ENCODE data around the gene FLAD1.

Gene FLAD1

DNA sequence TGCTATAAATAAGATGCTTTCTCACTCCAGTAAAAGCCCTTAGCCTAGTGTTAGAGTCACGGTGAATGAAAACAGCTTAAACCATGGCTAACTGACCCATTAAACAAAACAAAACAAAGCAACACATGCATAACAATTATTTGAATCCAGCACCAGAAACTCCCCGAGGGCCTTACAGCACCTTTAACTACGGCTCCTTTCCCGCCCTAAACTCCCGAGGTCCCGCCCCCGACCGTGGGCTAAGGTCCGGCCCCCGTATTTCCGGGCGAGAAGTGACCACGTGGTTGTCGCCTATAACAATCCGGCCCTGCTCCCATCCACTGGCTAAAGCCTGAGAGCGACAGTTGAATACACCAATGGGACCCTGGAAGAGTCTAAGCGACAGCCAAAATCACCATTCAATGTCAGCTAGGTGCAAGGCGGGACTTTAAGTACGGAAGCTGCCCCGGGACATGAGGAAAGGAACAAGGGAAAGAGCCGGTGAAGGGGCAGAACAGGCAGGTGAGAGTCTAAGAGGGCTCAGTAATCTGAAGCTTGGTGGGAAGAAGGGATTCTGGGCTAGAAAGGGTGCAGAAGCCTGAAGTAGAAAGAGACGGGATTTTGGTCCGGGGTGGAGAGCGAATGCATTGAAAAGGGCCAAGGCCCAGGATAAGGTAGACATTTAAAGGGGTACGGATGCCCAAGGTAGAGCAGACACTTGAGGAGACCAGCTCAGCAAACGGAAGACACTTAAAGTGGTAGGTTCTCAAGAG, at the start of gene FLAD1:
Gene FLAD1 (plus strand): TSS at position 448 of the 752 bp plus-strand sequence. CDS start 351 bp downstream, outside the sequence.
- H3K9ac ChIP-seq (ENCODE audit: insufficient read length) = peak within 1 kb of the TSS; percentile 93
- peaks cover 45% of the 10 kb centered on the region for H3K36me3 ChIP-seq (ENCODE audit: insufficient read depth, low read length)
- H3K9me3 ChIP-seq (ENCODE audit: low read depth, low read length) = no peaks in the 10 kb centered on the region
- H3K27ac ChIP-seq = peak within 1 kb of the TSS; percentile 90
- H3K4me3 ChIP-seq = peak within 1 kb of the TSS; percentile 84
- DNase-seq (ENCODE audit: low read depth, low spot score) = peak; percentile 100
- TF ChIP-seq POLR2AphosphoS5 (IDR thresholded peaks at IDR 0.05; ENCODE audit: borderline replicate concordance, low read depth, low read length) = peak; percentile 68; the same call in 1 of the 2 replicates
- TF ChIP-seq EZH2 (IDR thresholded peaks at IDR 0.05) = no peak
- TF ChIP-seq FOXP2 (optimal IDR thresholded peaks at IDR 0.05; ENCODE audit: control extremely low read depth, extremely low read length, insufficient read depth) = no peak

DNA sequence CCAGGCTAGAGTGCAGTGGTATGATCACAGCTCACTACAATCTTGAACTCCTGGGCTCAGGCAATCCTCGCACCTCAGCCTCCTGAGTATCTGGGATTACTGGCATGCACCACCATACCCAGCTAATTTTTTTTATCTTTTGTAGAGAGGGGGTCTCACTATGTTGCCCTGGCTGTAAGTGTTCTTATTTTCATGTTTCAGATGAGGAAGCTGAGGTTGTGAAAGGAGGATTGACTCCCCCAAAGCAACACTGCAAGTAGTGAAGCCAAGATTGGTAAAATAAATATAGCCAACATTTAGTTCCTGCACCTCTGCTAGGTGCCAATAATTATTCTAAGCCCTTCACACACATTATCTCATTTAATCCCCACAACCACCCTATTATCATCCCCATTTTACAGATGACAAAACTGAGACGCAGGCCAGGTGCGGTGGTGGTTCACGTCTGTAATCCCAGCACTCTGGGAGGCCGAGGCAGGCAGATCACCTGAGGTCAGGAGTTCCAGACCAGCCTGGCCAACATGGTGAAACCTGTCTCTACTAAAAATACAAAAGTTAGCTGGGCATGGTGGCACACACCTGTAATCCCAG, 48.7 kb upstream of the FLAD1 start:
- Histone ChIP-seq H3K9me3 (ENCODE audit: low read depth, low read length) (no peaks in the 10 kb centered on the region), H3K27ac (no peak overlapping the region), H3K4me3 (no peak overlapping the region), H3K36me3 (ENCODE audit: insufficient read depth, low read length) (no peaks in the 10 kb centered on the region), H3K9ac (ENCODE audit: insufficient read length) (no peak overlapping the region)
- no peak for TF ChIP-seq FOXP2 (optimal IDR thresholded peaks at IDR 0.05; ENCODE audit: control extremely low read depth, extremely low read length, insufficient read depth)
- TF ChIP-seq POLR2AphosphoS5 (IDR thresholded peaks at IDR 0.05; ENCODE audit: borderline replicate concordance, low read depth, low read length) = no peak
- TF ChIP-seq EZH2 (IDR thresholded peaks at IDR 0.05) = no peak
- DNase-seq (ENCODE audit: low read depth, low spot score) = no peak

DNA sequence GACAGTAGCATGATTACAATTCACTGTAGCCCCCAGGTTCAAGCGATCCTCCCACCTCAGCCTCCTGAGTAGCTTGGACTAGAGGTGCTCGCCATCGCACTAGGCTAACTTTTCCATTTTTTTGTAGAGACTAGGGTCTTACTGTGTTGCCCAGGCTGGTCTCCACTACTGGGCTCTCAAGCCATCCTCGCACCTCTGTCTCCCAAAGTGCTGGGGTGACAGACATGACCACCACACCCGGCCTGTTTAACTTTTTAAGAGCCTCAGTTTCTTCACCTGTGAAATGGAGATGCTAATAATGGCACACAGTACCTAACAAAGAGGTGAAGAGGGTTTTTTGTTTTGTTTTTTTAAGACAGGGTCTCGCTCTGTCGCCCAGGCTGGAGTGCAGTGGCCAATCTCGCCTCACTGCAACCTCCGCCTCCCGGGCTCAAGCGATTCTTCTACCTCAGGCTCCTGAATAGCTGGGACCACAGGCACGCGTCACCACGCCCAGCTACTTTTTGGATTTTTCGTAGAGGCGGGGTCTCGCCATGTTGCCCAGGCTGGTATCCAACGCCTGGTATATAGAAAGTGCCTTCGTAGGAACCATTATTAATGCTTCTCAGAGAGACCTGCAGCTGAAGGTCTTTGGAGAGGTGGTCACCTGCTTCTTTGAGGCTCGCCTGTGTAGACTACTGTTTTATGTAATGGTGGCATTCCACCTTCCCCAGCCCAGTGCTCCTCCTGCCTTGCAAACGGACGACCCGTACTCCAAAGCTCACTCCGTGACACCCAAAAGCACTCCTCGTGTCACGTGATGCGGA, 47.2 kb upstream of the FLAD1 start:
- Histone ChIP-seq H3K9me3 (ENCODE audit: low read depth, low read length) (no peaks in the 10 kb centered on the region), H3K36me3 (ENCODE audit: insufficient read depth, low read length) (no peaks in the 10 kb centered on the region), H3K27ac (peak overlapping the region; percentile 99), H3K4me3 (peak overlapping the region; percentile 98), H3K9ac (ENCODE audit: insufficient read length) (peak overlapping the region; percentile 99)
- no peak for DNase-seq (ENCODE audit: low read depth, low spot score)
- no peak for TF ChIP-seq POLR2AphosphoS5 (IDR thresholded peaks at IDR 0.05; ENCODE audit: borderline replicate concordance, low read depth, low read length)
- TF ChIP-seq EZH2 (IDR thresholded peaks at IDR 0.05) = no peak
- no peak for TF ChIP-seq FOXP2 (optimal IDR thresholded peaks at IDR 0.05; ENCODE audit: control extremely low read depth, extremely low read length, insufficient read depth)

DNA sequence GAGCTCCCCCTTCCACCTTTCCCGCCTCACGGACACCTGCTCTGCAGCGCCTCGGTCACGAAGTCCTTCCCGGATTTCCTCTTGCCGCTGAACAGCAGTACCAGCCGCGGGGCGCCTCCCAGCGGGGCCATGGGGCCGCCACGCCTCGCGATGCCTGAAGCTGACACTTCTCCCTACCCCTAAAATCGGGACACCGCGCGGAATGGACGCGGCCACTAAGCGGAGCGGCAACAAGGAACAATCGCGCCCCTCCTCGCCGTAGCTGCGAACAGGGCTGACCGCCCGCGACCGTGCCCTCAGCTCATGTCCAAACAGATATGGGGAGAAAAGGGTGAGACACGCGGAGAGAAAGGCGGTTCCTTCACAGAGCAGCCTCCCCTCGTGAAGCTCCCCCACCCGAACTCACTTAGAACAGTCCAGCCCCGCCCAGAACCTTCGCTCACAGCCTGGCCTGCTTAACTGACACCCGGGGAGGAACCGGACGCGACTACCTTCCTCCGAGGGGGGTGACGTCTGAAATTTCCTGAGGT, 46.5 kb upstream of the FLAD1 start, which contains the start of gene PMVK:
Gene PMVK (minus strand): TSS at position 165 of the 530 bp plus-strand sequence. CDS start 34 bp downstream, at position 131.
- Histone ChIP-seq H3K4me3 (peak within 1 kb of the TSS; percentile 98), H3K27ac (peak within 1 kb of the TSS; percentile 99), H3K36me3 (ENCODE audit: insufficient read depth, low read length) (no peaks in the 10 kb centered on the region), H3K9me3 (ENCODE audit: low read depth, low read length) (no peaks in the 10 kb centered on the region), H3K9ac (ENCODE audit: insufficient read length) (peak within 1 kb of the TSS; percentile 99)
- TF ChIP-seq EZH2 (IDR thresholded peaks at IDR 0.05) = no peak
- TF ChIP-seq POLR2AphosphoS5 (IDR thresholded peaks at IDR 0.05; ENCODE audit: borderline replicate concordance, low read depth, low read length) = peak; percentile 78
- no peak for TF ChIP-seq FOXP2 (optimal IDR thresholded peaks at IDR 0.05; ENCODE audit: control extremely low read depth, extremely low read length, insufficient read depth)
- DNase-seq (ENCODE audit: low read depth, low spot score) = peak; percentile 90

DNA sequence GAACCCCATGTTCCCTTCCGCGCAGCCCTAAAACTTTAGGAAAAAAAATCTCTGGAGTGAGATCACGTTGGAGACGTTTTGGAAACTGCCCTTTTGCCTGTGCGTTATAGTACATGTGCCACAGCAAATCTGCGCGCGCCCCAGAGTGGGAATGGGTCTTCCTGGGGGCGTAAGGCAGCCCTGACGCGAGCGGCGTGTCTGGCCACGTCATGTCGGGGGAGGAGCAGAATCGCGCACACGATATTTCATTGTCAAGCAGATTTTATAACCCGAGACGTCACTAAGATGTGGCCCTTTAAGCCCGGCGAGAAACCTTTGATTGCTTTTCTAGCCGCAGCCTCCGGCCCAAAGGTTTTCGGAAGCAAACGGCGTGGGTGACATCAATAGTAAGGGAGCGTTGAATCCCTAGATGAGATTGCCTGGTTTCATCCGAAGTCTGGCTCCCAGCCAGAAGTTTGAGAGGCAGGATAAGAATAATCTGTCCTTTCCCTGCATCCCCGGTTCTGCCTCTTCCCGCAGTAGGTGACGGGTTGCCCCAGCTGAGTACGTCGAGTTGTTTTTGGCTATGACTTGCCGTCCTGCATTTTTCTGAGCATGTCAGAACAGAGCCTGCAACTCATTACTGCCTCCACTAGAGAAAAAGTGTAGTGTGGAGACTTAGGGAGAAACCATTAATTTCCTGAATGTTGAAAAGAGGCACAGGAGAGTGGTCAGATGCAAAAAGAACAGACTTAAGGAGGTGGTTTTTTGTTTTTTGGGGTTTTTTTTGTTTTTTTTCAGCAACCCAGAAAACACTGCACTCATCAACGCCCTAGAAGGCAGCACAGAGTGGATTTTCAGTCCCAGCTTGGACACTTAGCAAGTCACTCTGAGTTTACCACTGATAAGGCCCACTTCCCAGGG, 45.8 kb upstream of the FLAD1 start:
- TF ChIP-seq POLR2AphosphoS5 (IDR thresholded peaks at IDR 0.05; ENCODE audit: borderline replicate concordance, low read depth, low read length) (peak; percentile 73), EZH2 (IDR thresholded peaks at IDR 0.05) (no peak)
- H3K9ac ChIP-seq (ENCODE audit: insufficient read length) = peak overlapping the region; percentile 99
- peak; percentile 85 for DNase-seq (ENCODE audit: low read depth, low spot score)
- peak overlapping the region; percentile 98 for H3K4me3 ChIP-seq
- H3K36me3 ChIP-seq (ENCODE audit: insufficient read depth, low read length) = no peaks in the 10 kb centered on the region
- peak overlapping the region; percentile 99 for H3K27ac ChIP-seq
- no peaks in the 10 kb centered on the region for H3K9me3 ChIP-seq (ENCODE audit: low read depth, low read length)

DNA sequence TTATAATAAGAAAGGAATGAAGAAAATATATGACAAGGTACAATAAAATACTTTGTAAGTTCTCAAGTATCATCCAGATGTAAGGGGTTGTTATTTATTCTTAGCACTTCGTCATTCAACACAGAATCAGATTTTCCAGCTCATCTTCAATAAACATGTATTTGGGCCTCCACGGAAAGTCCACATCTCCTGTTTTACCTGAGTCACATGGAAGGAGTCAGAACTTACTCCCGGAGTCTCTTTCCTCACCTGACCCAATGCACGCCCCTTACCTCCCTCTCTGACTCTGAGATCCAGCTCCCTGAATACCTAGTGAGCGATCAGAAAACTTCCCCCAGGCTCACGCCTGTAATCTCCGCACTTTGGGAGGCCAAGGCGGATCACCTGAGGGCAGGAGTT, 45.2 kb upstream of the FLAD1 start:
- Histone ChIP-seq H3K27ac (peak overlapping the region; percentile 99), H3K4me3 (peak overlapping the region; percentile 98), H3K36me3 (ENCODE audit: insufficient read depth, low read length) (no peaks in the 10 kb centered on the region), H3K9me3 (ENCODE audit: low read depth, low read length) (no peaks in the 10 kb centered on the region), H3K9ac (ENCODE audit: insufficient read length) (peak overlapping the region; percentile 99)
- DNase-seq (ENCODE audit: low read depth, low spot score) = no peak
- TF ChIP-seq FOXP2 (optimal IDR thresholded peaks at IDR 0.05; ENCODE audit: control extremely low read depth, extremely low read length, insufficient read depth) = no peak
- TF ChIP-seq EZH2 (IDR thresholded peaks at IDR 0.05) = no peak
- TF ChIP-seq POLR2AphosphoS5 (IDR thresholded peaks at IDR 0.05; ENCODE audit: borderline replicate concordance, low read depth, low read length) = no peak

DNA sequence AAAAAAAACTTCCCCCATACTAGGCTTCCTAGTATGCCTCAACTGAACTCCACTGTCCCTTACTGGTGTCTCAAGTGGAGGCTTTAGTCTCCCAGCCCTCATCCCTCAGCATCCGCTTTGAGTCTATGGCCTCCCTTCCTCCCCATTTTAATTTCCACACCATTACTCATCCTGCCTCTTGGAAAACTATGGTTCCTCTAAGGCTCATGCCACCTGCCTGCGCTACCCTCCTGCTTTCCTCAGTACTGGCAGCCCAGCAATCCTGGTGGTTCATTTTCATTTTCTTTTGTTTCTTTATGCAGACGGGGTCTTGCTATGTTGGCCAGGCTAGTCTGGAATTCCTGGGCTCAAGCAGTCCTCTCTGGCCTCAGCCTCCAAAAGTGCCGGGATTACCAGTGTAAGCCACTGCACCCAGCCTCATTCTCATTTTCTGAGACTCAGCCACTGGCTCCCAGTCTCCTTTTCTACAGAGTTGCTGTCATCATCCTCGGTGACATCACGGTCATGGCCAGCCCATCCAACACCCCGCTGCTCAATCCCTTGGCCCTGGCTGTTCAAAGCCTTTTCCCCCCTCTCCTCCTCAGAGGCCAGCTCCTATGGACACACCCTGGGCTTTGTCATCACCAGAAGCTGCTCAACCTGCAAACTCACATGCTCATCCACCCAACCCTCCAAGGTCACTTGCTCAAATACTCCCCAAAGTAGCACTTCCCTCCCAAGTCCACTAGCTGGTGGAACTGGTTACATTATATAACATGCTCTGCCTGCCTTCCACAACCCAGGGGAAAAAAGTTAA, 44.3 kb upstream of the FLAD1 start:
- H3K27ac ChIP-seq = peak overlapping the region; percentile 99; the same call in 1 of the 2 replicates
- H3K36me3 ChIP-seq (ENCODE audit: insufficient read depth, low read length) = no peaks in the 10 kb centered on the region
- no peak for TF ChIP-seq FOXP2 (optimal IDR thresholded peaks at IDR 0.05; ENCODE audit: control extremely low read depth, extremely low read length, insufficient read depth)
- no peak for TF ChIP-seq POLR2AphosphoS5 (IDR thresholded peaks at IDR 0.05; ENCODE audit: borderline replicate concordance, low read depth, low read length)
- TF ChIP-seq EZH2 (IDR thresholded peaks at IDR 0.05) = no peak
- no peak overlapping the region for H3K4me3 ChIP-seq
- no peaks in the 10 kb centered on the region for H3K9me3 ChIP-seq (ENCODE audit: low read depth, low read length)
- no peak overlapping the region for H3K9ac ChIP-seq (ENCODE audit: insufficient read length)
- DNase-seq (ENCODE audit: low read depth, low spot score) = no peak

Data from SK-N-MC (cell line).